HG03103 (cell line): ENCODE data around the gene ATP5F1E.
A peak's percentile ranks its signal among the peaks of the same experiment; 100 is the strongest.
"Not testable (repeated sequence)": the region's sequence is repeated elsewhere in the genome, so short reads cannot be mapped to it uniquely, and the experiment has no call there.

Experiments
- ATAC-seq: cut with Tn5 transposase; IDR thresholded peaks from one replicate; pipeline ENCODE4 v1.9.1; 2021; ENCODE audit warnings: low read depth; ENCODE audit not compliant: unreplicated experiment

Gene ATP5F1E

GRCh38 chr20:58992911-58993310 lies 39.2 kb downstream of the ATP5F1E start:
- no peak for ATAC-seq

GRCh38 chr20:58991715-58992114 lies 40.4 kb downstream of the ATP5F1E start:
- no peak for ATAC-seq

GRCh38 chr20:58990651-58991445 lies 41.3 kb downstream of the ATP5F1E start:
- ATAC-seq: no peak

DNA sequence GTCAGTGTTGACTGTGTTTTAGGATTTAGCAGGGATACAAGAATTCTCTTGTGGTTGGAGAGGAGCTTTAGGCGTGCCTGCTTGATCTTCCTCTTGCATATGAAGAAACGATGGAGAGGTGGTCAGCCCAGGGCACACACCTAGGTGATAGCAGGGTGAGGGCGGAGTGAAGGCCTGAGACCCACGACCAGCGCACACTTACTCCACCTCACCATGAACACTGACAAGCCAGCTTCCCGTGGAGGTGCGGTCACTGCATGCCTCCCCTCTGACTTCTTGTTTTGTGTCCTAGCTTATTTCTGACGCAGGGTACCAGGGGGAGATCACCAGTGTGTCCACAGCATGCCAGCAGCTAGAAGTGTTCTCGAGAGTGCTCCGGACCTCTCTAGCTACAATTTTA lies 42.9 kb downstream of the ATP5F1E start:
- no peak for ATAC-seq

- no peak for ATAC-seq
These were observed 43.6 kb downstream of the ATP5F1E start for GRCh38 chr20:58988565-58988882.

GRCh38 chr20:58987790-58988564 lies 44.2 kb downstream of the ATP5F1E start:
- ATAC-seq: no peak

- no peak for ATAC-seq
These were observed 45.1 kb downstream of the ATP5F1E start for GRCh38 chr20:58986968-58987517.

- ATAC-seq: no peak
These were observed 45.7 kb downstream of the ATP5F1E start for GRCh38 chr20:58986286-58986967.

- ATAC-seq: no peak
These were observed 46.5 kb downstream of the ATP5F1E start for GRCh38 chr20:58985656-58986055.

DNA sequence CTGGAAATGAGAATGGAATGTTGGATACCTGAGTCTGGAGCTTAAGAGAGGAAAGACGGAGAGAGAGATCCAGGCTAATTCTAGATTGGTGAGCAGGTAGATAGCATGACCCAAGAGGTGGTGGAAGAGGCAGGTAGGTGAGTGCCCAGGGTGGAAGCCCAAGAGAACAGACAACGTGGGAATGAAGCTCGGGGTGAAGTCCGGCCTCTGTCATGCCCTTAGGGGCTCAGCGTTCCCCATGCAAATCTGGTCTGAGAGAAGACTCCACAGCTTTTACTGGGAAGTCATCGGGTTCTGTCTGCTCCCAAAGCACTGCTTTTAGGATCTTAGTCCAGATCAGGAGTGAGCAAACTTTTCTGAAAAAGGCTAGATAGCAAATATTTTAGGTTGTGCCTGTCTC lies 47.4 kb downstream of the ATP5F1E start:
- ATAC-seq: no peak

- not testable (repeated sequence) for ATAC-seq
These were observed 49.0 kb downstream of the ATP5F1E start for GRCh38 chr20:58983115-58983468.

DNA sequence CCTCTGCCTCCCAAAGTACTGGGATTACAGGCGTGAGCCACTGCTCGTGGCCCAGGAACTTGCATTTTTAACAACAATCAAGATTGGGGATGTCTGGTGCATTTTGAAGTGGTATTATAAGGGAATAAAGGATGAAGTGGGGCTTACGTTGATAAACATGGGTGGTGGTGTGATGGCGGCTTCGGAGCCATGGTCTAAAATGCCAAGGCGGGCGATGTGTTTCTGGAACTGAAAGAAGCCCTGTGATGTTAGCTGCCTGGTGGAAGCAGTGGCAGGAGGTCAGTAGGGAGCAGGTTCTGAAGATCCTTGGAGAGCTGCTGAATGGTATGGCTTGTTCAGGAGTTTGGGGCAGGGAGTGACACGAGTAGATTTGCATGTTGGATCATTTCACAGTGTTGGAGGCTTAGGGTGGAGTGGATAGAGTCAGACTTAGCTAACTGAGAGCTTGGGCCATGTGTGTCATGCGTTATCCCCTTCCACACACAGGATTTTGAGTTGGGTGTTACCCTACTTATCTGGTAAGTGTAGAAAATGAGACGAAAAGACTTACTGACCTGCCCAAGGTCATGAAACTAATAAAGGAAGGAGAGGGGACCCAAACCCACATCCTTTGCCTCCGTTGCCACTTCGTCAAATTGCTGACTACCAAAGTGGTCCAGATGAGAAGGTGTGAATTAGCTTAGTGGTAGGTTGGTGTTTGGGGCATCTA lies 49.6 kb downstream of the ATP5F1E start:
- ATAC-seq: no peak

- no peak for ATAC-seq
These were observed 50.3 kb downstream of the ATP5F1E start for GRCh38 chr20:58981628-58982364.

GRCh38 chr20:58980711-58981627 lies 51.2 kb downstream of the ATP5F1E start, which contains the start of gene NELFCD:
Gene NELFCD, plus strand, starts transcription at chr20:58981256. Its CDS starts 54 bp downstream, at chr20:58981310.
- peak; percentile 76 for ATAC-seq

GRCh38 chr20:58978351-58979190 lies 53.6 kb downstream of the ATP5F1E start:
- ATAC-seq: no peak

GRCh38 chr20:58976061-58976730 lies 55.9 kb downstream of the ATP5F1E start:
- no peak for ATAC-seq
